Esophagus squamous epithelium (tissue), 5 donors: ENCODE data around the gene LAMA5. TPM values are rescaled to one million over a fixed set of nuclear protein-coding genes. Genes with fewer than 3 reads are reported as not detected.
"Not testable (repeated sequence)": the region's sequence is repeated elsewhere in the genome, so short reads cannot be mapped to it uniquely, and the experiment has no call there.

Experiments used
- DNase-seq: peaks from one replicate; lab custom pipeline; 2025; lab: John Stamatoyannopoulos, UW
- H3K27ac ChIP-seq, 4 donors: fragments of 200-600 bp; sonication (generic); one replicate each; pipeline ENCODE4 v1.5.1; 2016 to 2019; ENCODE audit warnings: mild to moderate bottlenecking in 1 of 4
- H3K27me3 ChIP-seq, 4 donors: fragments of 200-600 bp; sonication (generic); 1 replicate in 3 of 4; 2 replicates in 1 of 4; pipeline versions ENCODE4 v1.5.1 to v1.6.0; 2017 to 2021; ENCODE audit warnings: antibody characterized with exemption in 1 of 4
- H3K36me3 ChIP-seq, 3 donors: fragments of 200-600 bp; sonication (generic); one replicate each; pipeline ENCODE4 v1.5.1; 2016 to 2019
- H3K4me1 ChIP-seq, 3 donors: fragments of 200-600 bp; sonication (generic); one replicate each; pipeline ENCODE4 v1.5.1; 2017 to 2019
- H3K4me3 ChIP-seq, 4 donors: fragments of 200-600 bp; sonication (generic); 1 replicate in 3 of 4; 2 replicates in 1 of 4; pipeline ENCODE4 v1.5.1; 2016 to 2019; ENCODE audit warnings: mild to moderate bottlenecking in 2 of 4, moderate library complexity in 1 of 4
- H3K9me3 ChIP-seq, 3 donors: fragments of 200-600 bp; sonication (generic); one replicate each; pipeline ENCODE4 v1.5.1; 2016 to 2019
- POLR2A ChIP-seq, 4 donors: fragments of 450-650 bp; IDR thresholded peaks; one replicate each; pipeline ENCODE4 v1.6.1; 2017; ENCODE audit warnings: antibody characterized with exemption in 4 of 4, mild to moderate bottlenecking in 4 of 4, moderate library complexity in 3 of 4
- WGBS, 2 donors: methylation state at CpG; one replicate each; pipeline ENCODE4 v1.1.5; 2018; 5-methylcytosine and 5-hydroxymethylcytosine counted together
- intact Hi-C: fragments of 100-400 bp; cut with DNase I; formaldehyde crosslinking; loops from one replicate; pipeline ENCODE4 v1.15.0; 2022
- total RNA-seq, 4 donors: library from RNA; depleted of rRNA; stranded (reverse); fragments of >200 nt; gene quantifications; one replicate each; pipeline ENCODE4 v1.1.0, GENCODE V29; 2016
- TF ChIP-seq, protein P1 (sequence below), 6 experiments: fragments of 450-650 bp in 4 of 6; fragments of 200-600 bp in 2 of 6; sonication (generic) in 2 of 6; IDR thresholded peaks; one replicate each; pipeline ENCODE4 v1.5.1; 2016 to 2019; ENCODE audit warnings: antibody characterized with exemption in 6 of 6, mild to moderate bottlenecking in 4 of 6, moderate library complexity in 4 of 6
- donor health status: DM: yes; HTN: yes; CAD: no.

LAMA5 gene
- total RNA-seq, 4 donors from 2014 or later: 60.4 to 127 (median 98.9) TPM

DNA sequence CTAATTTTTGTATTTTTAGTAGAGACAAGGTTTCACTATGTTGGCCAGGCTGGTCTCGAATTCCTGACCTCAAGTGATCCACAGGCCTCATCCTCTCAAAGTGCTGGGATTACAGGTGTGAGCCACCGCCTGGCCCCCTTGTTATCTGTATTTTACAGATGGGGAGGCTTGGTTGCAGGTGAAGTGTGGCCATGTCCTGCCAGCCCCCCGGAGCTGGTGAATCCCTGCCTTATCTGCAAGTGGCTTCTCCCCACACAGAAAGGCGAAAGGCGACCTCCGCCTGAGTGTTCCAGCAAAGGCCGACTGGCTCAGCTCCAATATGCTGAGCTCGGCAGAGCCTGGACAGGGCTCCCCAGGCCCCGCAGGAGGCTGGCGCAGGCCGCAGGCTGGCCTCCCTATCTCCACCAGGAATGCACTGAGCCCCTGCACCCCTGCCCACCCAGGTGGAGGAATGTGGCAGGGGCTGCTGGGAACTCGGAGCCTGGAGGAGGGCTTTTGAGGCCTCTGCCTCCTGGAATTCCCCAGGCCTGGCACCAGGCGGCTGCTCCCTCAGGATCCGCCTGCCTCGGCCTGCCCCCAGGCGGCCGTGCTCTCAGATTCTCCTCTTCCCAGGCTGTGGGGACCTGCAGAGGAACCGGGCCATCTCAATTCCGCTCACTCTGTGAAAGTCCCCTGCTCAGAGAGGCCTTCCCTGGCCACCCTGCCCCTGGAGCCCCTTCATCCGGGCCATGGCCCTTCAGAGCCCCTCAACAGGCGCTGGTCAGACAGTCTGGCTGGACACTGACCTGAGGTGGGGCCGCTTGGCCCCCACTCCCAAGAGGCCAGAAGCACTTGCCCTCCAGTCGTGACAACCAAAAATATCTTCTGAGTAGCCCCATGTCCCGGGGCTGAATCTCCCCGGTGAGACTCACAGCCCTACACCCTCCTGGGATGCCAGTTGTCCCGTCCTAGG, 9.3 kb upstream of the LAMA5 start:
- Histone ChIP-seq H3K27me3 (peaks cover 0 to 9% (median 0%) of the 10 kb centered on the region in 4 donors), H3K9me3 (no peaks in the 10 kb centered on the region), H3K4me1 (peaks cover 47 to 90% (median 64%) of the 10 kb centered on the region in 3 donors), H3K36me3 (no peaks in the 10 kb centered on the region), H3K4me3 (no peak overlapping the region), H3K27ac (peak overlapping the region; percentile 85 to 95 (median 91))
- 53 to 68% methylated on average over 3 to 4 of the region's 26 CpGs for WGBS, 2 donors
- TF ChIP-seq, protein P1, sequence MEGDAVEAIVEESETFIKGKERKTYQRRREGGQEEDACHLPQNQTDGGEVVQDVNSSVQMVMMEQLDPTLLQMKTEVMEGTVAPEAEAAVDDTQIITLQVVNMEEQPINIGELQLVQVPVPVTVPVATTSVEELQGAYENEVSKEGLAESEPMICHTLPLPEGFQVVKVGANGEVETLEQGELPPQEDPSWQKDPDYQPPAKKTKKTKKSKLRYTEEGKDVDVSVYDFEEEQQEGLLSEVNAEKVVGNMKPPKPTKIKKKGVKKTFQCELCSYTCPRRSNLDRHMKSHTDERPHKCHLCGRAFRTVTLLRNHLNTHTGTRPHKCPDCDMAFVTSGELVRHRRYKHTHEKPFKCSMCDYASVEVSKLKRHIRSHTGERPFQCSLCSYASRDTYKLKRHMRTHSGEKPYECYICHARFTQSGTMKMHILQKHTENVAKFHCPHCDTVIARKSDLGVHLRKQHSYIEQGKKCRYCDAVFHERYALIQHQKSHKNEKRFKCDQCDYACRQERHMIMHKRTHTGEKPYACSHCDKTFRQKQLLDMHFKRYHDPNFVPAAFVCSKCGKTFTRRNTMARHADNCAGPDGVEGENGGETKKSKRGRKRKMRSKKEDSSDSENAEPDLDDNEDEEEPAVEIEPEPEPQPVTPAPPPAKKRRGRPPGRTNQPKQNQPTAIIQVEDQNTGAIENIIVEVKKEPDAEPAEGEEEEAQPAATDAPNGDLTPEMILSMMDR (IDR thresholded peaks at IDR 0.05): peak in 4 of 6 experiments; percentile 36 to 60 (median 54)
- TF ChIP-seq POLR2A (IDR thresholded peaks at IDR 0.05): no peak
- no peak for DNase-seq
- intact Hi-C loops: no loop called here

DNA sequence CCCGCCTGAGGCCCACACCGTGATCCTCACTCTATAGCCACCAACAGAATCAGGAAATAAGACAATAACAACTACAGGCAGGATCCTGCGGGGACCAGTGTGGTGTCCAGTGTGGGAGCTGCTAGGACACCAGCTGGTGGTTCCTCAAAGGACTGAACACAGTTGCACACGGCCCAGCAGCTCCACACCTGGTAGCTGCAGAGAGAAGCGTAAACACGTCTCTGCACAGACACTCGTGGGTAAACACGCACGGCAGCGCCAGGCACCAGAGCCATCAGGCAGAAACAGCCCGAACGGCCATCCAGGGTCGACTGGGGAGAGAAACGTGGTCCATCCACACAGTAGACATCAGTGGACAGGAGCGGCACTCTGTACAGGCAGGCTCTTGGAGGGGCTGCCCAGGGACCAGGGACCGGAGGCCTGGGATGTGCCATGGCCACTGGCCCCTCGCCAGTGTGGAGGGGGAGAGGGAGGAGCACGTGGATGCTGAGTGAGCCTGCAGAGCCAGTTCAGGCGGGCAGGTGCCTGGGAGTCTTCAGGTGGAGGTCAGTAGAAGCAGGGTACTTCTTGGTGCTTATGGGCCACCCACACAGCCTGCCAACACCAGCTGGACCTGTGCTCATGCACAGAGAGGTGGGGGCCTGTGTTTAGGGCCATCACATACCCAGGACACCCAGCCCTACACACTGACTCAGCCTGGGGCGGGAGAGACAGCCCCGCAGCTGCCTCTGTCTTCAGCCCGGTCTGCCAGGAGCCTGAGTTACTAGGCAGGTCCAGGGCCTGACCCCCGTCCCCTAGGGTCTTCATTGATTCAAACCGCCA, 7.4 kb upstream of the LAMA5 start:
- DNase-seq: no peak
- no peaks in the 10 kb centered on the region for H3K36me3 ChIP-seq
- H3K4me3 ChIP-seq: no peak overlapping the region
- H3K9me3 ChIP-seq: no peaks in the 10 kb centered on the region
- H3K4me1 ChIP-seq: peaks cover 63 to 90% (median 67%) of the 10 kb centered on the region in 3 donors
- intact Hi-C loops: no loop called here
- H3K27me3 ChIP-seq: peaks cover 0 to 9% (median 0%) of the 10 kb centered on the region in 4 donors
- no peak for TF ChIP-seq POLR2A (IDR thresholded peaks at IDR 0.05)
- TF ChIP-seq, protein P1 (IDR thresholded peaks at IDR 0.05): no peak
- H3K27ac ChIP-seq: peak overlapping the region; percentile 12 to 93 (median 87)
- WGBS, 2 donors: 10 to 83% methylated on average over 2 to 4 of the region's 24 CpGs

DNA sequence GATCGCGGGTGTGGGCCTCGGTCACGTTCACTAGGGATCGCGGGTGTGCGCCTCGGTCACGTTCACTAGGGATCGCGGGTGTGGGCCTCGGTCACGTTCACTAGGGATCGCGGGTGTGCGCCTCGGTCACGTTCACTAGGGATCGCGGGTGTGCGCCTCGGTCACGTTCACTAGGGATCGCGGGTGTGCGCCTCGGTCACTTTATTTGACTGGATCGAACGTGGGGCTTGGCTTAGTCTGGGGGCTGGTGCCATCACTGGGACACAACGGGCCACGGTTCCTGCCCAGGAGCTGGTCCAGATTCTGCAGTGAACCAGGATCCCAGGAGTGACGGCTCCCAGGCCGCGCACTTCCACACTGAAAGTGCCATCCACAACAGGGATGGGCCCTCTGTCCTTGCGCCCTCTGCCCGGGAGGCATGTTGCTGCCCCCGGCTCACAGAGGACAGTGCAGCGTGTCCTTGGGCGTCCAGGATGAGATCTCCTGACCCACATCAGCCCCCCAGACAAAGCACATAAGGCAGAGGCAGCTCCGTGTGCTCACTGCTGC, 6.6 kb upstream of the LAMA5 start:
- H3K9me3 ChIP-seq, H3K4me3 ChIP-seq, H3K36me3 ChIP-seq, intact Hi-C loops, DNase-seq: not testable (repeated sequence)
- WGBS, 2 donors: 78 to 82% methylated on average over 6 to 7 of the region's 40 CpGs
- H3K4me1 ChIP-seq: peaks cover 67 to 90% (median 69%) of the 10 kb centered on the region in 3 donors
- H3K27me3 ChIP-seq: peaks cover 0 to 15% (median 0%) of the 10 kb centered on the region in 4 donors
- peak overlapping the region in 3 of 4 donors; percentile 85 to 93 (median 89) for H3K27ac ChIP-seq

DNA sequence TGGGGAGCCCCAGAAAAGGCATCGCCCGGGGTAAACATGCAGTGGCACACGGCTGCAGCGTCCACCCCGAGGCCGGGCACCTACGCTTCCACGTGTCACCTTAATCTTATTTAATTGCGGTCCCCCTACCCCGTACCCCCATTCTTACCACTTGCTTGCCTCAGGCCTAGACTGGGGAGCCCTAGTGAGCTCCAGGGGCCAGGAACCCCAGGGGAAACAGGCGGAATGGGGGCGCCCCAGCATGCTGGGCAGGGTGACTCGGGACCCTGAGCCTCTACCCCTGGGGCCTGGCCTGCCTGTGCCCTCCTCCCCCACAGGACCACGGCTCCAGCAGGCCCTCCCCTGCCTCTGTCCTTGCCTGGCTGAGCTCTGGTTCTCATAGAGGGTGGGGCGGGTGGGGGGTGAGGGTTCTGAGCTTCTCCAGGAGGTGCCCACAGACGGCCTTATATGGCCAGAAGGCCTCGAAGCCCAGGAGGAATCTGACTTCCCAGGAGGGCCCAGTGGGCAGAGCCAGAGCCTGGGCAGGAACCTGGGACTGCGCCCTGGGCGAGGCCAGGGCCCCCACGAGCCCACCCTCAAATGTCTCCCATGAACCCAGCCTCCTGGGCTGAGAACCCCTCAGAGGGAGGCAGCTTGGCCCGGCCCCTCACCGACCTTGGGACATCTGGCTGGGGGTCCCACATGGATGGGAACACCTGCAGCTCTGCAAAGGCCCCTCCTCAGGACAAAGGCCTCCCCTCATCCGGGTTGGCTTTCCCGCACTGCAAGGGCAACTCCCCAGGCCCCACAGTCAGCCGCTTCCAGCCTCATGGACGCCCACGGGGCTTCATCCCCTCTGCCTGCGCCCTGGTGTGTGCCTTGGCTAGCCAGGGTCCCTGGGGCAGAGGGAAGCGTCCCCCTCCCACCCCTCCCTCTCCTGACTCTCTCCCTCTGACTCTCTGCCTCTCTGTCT, 5.2 kb upstream of the LAMA5 start:
- WGBS, 2 donors: 82 to 87% methylated on average over 15 to 20 of the region's 29 CpGs
- Histone ChIP-seq H3K9me3 (no peaks in the 10 kb centered on the region), H3K36me3 (no peaks in the 10 kb centered on the region), H3K4me1 (peaks cover 67 to 90% (median 69%) of the 10 kb centered on the region in 3 donors), H3K4me3 (no peak overlapping the region), H3K27ac (peak overlapping the region; percentile 51 to 98 (median 90)), H3K27me3 (peaks cover 0 to 26% (median 0%) of the 10 kb centered on the region in 4 donors)
- DNase-seq: no peak
- TF ChIP-seq POLR2A (IDR thresholded peaks at IDR 0.05): no peak
- TF ChIP-seq, protein P1 (IDR thresholded peaks at IDR 0.05): no peak
- intact Hi-C loops: no loop called here
